IPS DF 6.9 (cell line): ENCODE data around the gene JDP2.

Experiments used
- DNase-seq: peaks from one replicate; pipeline ENCODE4 v3.0.0-alpha.2; 2013; ENCODE audit warnings: low read depth, low spot score
- H3K27ac ChIP-seq: one replicate; pipeline ENCODE4 v1.5.1; 2013; ENCODE audit warnings: low read length, control low read depth
- H3K27me3 ChIP-seq: 2 replicates; pipeline ENCODE4 v1.6.1; 2013; ENCODE audit warnings: mild to moderate bottlenecking, low read length; ENCODE audit not compliant: control insufficient read depth, insufficient read depth
- H3K36me3 ChIP-seq: 2 replicates; pipeline ENCODE4 v1.6.1; 2013; ENCODE audit warnings: low read length; ENCODE audit not compliant: control insufficient read depth, insufficient read depth
- H3K4me1 ChIP-seq: 2 replicates; pipeline ENCODE4 v1.6.1; 2013; ENCODE audit warnings: low read length; ENCODE audit not compliant: control insufficient read depth, insufficient read depth
- H3K4me3 ChIP-seq: 2 replicates; pipeline ENCODE4 v1.5.1; 2013; ENCODE audit warnings: mild to moderate bottlenecking, low read length
- H3K9me3 ChIP-seq: 2 replicates; pipeline ENCODE4 v1.6.1; 2013; ENCODE audit warnings: low read length, inconsistent platforms; ENCODE audit not compliant: control insufficient read depth, insufficient read depth
- WGBS: extraction: QIAGEN DNeasy Blood & Tissue Kit; methylation state at CpG from one replicate; pipeline ENCODE4 v1.1.7; 2013; ENCODE audit warnings: mixed read lengths, missing lambda C conversion rate; ENCODE audit not compliant: insufficient read length, insufficient coverage; 5-methylcytosine and 5-hydroxymethylcytosine counted together

The JDP2 gene

DNA sequence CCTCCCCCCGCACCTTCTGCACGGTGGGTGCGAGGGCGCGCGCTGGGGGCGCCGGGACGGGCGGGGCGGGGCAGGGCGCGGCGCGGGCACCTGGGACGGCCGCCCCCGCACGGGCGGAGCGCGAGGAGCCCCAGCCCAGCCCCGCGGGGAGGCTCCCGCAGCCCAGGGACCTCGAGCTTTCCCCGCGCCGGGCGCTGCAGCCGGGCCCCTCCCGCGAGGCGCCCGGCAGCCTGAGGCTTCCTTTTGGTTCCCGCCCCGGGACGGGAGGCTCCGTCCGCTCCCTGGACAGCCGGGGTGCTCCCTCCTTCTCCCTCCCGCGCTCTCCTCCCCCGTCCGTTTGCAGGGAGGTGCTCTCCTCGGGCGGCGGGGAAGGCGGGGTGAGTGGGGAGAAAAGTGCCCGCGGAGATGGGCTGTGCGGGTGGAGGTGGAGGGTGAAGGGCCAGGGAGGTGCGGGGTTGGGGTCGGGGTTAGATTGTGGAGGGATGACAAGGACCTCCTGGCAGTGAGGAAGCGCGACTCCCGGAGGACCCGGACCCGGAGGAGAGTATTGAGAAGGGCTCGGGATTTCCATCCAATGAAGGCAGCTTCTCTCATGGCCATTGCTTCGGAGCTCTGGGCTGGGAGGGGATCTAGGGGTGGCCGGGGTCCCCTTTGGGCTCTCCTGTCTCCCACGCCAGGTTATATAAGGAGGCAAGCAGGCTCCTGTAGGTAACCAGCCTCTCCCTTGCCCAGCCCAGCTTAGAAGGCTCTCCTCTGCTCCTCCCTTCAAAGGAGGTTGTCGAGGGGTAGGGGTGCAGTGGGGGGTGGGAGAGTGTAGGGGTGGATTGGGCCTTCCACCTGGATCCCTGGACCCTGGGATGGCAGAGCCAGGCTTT lies 645 bp downstream of the JDP2 start:
- no peak overlapping the region for H3K27ac ChIP-seq
- peaks cover 3% of the 10 kb centered on the region; the same call in 1 of the 2 replicates for H3K27me3 ChIP-seq
- DNase-seq = no peak
- H3K9me3 ChIP-seq = no peaks in the 10 kb centered on the region
- peaks cover 8% of the 10 kb centered on the region for H3K4me1 ChIP-seq
- H3K4me3 ChIP-seq = peak overlapping the region; percentile 69; the same call in 1 of the 2 replicates
- H3K36me3 ChIP-seq = no peaks in the 10 kb centered on the region
- WGBS = no CpG with 5 or more reads among the region's 64 CpGs

DNA sequence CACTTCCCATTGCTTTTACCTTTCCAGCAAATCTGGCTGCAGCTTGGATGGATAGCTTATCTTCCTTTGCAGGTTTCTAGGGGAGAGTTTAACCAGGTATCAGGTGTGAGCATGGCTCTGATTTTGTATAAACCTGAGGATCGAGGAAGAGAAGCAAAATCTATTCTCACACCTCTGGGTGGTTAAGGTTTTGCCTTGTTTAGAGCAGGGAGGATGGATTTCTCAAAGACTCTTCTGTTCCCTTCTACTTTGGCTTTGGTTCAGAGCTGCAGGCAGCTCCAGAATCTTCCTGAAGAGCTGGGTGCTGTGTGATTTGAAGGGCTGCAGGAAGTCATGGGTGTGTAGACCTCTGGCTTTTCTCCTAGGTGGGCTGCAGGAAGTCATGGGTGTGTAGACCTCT lies 1.7 kb downstream of the JDP2 start:
- DNase-seq = no peak
- Histone ChIP-seq H3K27ac (no peak overlapping the region), H3K4me1 (peaks cover 8% of the 10 kb centered on the region), H3K4me3 (no peak overlapping the region), H3K9me3 (no peaks in the 10 kb centered on the region), H3K36me3 (no peaks in the 10 kb centered on the region), H3K27me3 (peaks cover 3% of the 10 kb centered on the region; the same call in 1 of the 2 replicates)
- WGBS = no CpG with 5 or more reads among the region's 1 CpG

DNA sequence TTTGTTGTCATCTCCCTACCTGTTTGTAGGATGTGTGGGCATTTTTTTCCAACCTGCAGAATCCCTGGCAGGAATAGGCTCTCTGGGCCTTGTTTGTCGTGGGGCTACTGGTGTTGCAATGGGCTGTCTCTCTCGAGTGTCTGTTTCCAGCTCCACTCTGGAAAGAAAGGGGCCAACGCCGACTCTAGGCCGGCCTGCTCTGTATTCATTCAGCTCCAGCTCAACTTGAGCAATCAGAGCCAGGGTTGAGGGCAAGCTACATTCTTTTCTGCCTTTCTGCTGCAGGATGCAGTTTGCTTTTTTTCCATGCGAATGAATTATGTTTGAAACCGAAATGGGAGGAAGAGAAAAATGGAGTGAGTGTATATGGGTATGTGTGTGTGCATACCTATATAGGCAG lies 2.3 kb downstream of the JDP2 start:
- no peak overlapping the region for H3K4me3 ChIP-seq

DNA sequence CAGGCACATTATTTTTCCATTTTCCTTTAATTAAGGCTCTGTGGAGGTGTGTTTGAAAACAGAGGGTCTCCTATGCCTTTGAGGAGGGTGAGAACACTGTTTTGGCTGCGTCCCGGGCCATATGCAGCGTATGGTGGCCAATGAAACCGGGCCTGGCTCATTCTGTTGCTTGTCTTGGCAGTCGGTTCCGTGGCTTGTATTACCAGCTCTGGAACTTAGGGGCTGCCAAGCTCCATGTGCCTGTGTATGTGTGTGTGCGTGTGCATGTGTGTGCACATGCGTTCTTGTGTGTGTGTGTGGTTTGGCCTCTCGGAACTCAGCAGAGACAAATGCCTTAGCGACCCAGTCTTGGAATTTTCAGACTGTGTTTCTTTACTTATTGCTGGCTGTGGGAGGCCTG lies 2.7 kb downstream of the JDP2 start:
- Histone ChIP-seq H3K4me1 (peaks cover 8% of the 10 kb centered on the region), H3K4me3 (no peak overlapping the region), H3K9me3 (no peaks in the 10 kb centered on the region), H3K27ac (no peak overlapping the region), H3K36me3 (no peaks in the 10 kb centered on the region), H3K27me3 (peaks cover 3% of the 10 kb centered on the region; the same call in 1 of the 2 replicates)
- DNase-seq = no peak
- WGBS = no CpG with 5 or more reads among the region's 10 CpGs

More for the DNA sequence above, 2.3 kb downstream of the JDP2 start:
- Histone ChIP-seq H3K36me3 (no peaks in the 10 kb centered on the region), H3K4me1 (peaks cover 8% of the 10 kb centered on the region), H3K9me3 (no peaks in the 10 kb centered on the region), H3K27ac (no peak overlapping the region), H3K27me3 (peaks cover 3% of the 10 kb centered on the region; the same call in 1 of the 2 replicates)
- WGBS = 100% methylated on average over 2 of the region's 7 CpGs
- DNase-seq = no peak

DNA sequence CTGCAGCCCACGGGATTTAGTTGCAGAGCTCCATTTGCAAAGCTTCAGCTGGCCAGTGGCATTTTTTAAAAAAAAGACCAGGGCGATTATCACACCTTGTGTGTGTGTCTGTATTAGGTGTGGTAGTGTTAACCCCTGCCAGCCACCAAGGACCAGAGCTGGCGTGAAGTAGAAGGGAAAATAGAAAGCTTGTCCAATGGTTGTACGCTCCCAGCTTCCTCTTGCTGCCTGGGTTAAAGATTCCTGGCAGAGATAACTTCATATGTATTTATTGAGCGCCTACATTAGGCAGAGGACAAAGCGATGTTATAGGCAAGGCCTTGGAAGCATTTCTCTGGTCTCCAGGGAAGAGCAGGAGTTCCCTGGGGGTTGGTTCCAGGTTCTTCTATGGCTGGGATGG lies 3.2 kb downstream of the JDP2 start:
- H3K27me3 ChIP-seq = peaks cover 3% of the 10 kb centered on the region; the same call in 1 of the 2 replicates
- H3K4me3 ChIP-seq = no peak overlapping the region
- H3K27ac ChIP-seq = no peak overlapping the region
- no peak for DNase-seq
- peaks cover 8% of the 10 kb centered on the region for H3K4me1 ChIP-seq
- WGBS = no CpG with 5 or more reads among the region's 6 CpGs
- no peaks in the 10 kb centered on the region for H3K36me3 ChIP-seq
- H3K9me3 ChIP-seq = no peaks in the 10 kb centered on the region

DNA sequence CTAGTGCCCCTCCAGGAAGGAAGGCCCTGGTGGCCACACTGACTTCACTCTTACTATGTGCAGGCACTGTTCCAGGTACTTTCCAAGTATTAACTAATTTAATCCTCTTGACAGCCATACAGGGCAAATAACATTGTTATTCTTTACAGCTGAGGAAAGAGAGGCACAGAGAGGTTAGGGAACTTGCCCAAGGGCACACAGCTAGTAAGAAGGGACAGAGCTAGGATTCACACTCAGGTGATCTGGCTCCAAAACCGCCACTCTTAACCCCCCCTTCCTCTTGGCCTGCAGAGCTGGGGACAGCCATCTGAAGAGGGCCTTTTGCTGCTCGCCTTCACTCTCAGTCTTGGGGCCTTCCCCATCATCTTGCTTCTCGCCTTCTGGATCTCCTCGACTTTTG lies 4.0 kb downstream of the JDP2 start:
- Histone ChIP-seq H3K9me3 (no peaks in the 10 kb centered on the region), H3K27ac (no peak overlapping the region), H3K27me3 (no peaks in the 10 kb centered on the region), H3K4me1 (peaks cover 8% of the 10 kb centered on the region), H3K4me3 (no peak overlapping the region), H3K36me3 (no peaks in the 10 kb centered on the region)
- no peak for DNase-seq
- WGBS = no CpG with 5 or more reads among the region's 4 CpGs

DNA sequence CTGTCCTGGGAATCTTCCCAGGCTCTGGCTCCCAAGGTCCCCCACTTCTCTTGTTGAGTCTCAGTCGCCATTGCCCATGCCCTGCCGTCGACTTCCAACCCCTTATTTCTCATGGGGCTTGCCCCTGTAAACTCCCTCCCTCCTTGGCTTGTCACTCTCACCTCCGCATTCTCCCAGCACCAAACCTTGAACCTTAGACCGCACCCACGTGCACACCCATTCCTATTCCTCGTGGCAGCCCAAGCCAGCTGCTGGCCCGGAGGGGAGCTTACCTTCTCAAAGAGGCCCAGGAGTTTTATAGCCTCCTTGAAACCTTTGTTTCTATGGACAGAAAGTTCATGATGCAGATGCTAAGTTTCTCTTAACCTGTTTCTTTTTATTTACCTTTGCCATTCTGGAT lies 4.6 kb downstream of the JDP2 start:
- Histone ChIP-seq H3K36me3 (no peaks in the 10 kb centered on the region), H3K27ac (no peak overlapping the region), H3K9me3 (no peaks in the 10 kb centered on the region), H3K4me3 (no peak overlapping the region), H3K4me1 (peaks cover 7% of the 10 kb centered on the region), H3K27me3 (no peaks in the 10 kb centered on the region)
- WGBS = no CpG with 5 or more reads among the region's 8 CpGs
- DNase-seq = no peak

DNA sequence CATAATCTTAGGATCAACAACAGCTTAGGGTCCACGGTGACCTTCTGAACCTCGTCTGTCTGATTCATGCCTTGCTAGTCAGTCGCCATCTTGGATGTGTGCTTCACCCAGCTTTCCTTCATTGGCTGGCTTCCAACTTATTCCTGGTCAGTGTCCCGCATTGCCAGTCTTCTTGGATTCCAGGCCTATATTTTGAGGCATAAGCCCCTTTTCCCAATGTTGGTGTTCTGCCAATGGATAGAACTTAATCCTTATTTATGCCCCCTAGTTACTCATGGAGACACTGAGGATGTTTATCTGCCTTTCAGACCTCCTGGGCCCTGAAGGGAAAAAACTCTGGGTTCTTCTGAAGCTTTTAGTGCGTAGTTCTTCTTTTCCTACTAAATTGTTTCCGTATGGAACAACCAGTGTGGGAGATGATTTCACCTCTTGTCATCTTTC lies 5.8 kb downstream of the JDP2 start:
- Histone ChIP-seq H3K27me3 (no peaks in the 10 kb centered on the region), H3K4me1 (peaks cover 12% of the 10 kb centered on the region), H3K9me3 (no peaks in the 10 kb centered on the region), H3K4me3 (no peak overlapping the region), H3K27ac (no peak overlapping the region), H3K36me3 (no peaks in the 10 kb centered on the region)
- no peak for DNase-seq
- WGBS = no CpG with 5 or more reads among the region's 6 CpGs

DNA sequence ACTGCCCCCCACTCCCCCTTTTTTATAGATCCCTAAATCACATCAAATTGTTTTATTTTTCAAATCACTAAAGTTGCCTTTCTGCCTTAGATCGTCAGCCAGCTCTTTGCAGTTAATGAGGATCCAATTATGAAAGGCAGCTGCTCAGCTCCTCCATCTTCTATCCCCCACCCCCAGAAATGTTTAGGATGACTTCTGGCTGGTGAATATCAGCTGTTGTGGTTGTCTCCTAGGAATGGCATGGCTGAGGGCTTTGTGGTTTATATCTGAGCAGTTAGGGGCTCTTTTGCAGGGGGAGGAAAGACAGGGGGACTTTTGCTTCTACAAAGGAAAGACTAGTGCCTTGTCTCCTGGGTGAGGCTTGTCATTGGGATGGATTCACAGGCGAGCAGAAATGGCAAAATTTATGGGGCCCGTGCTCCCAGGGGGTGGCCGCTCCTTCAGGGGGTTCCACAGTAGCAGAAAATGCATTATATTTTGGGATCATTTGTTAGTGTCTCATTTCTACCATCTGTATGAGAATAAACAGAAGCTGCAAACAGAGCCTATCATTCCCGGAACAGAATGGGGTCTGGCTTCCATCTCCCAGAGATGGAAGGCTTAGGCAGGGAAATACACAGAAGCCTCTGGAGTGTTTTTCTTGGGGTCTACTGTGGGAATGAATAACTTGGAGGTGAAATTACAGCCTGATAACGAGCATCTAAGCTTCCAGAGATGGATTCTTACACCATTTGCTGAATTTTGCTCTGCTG lies 6.5 kb downstream of the JDP2 start:
- Histone ChIP-seq H3K4me1 (peaks cover 8% of the 10 kb centered on the region), H3K36me3 (no peaks in the 10 kb centered on the region), H3K9me3 (no peaks in the 10 kb centered on the region), H3K4me3 (no peak overlapping the region), H3K27me3 (no peaks in the 10 kb centered on the region), H3K27ac (no peak overlapping the region)
- no CpG with 5 or more reads among the region's 6 CpGs for WGBS
- DNase-seq = no peak

DNA sequence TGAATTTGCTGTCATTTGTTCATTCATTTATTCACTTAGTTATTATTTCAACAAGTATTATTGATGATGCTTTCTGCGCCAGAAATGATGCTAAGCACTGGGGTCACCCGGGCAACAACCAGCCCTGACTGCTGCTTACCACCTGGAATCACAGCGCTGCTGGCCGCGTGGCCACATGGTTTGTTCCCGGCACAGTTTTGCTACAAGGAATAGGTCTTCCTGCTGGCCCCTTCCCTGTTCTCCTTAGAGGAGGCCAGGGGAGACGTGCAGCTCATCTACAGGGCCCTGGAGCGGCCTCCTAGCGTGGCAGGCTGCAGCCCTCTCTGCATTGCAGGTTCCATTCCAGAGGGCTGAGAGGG lies 7.0 kb downstream of the JDP2 start:
- Histone ChIP-seq H3K9me3 (no peaks in the 10 kb centered on the region), H3K4me3 (no peak overlapping the region), H3K36me3 (no peaks in the 10 kb centered on the region), H3K27ac (no peak overlapping the region), H3K4me1 (peaks cover 6% of the 10 kb centered on the region; the same call in 1 of the 2 replicates), H3K27me3 (no peaks in the 10 kb centered on the region)
- WGBS = no CpG with 5 or more reads among the region's 9 CpGs
- DNase-seq = no peak
